ENCODE measurements around the gene ATRNL1. TPM values are rescaled to one million over a fixed set of nuclear protein-coding genes. Genes with fewer than 3 reads are reported as not detected.

ATRNL1 gene
- total and polyA plus RNA-seq, 2 experiments from 2014 or later, result not detected

DNA sequence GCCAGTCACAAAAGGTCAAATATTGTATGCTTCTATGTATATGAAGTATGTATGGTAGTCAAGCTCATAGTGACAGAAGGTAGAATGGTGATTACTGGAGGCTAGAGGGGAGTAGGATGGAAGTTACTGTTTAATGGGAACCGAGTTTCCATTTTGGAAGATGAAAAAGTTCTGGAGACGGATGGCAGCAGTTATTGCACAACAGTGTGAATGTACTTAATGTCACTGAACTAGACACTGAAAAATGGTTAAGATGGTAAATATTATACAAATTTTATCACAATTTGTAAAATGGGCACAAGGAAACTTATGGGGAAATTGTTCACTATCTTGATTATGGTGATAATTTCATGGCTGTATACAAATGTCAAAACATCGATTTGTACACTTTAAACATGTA lies 895.2 kb downstream of the ATRNL1 start:
- H3K4me2 ChIP-seq (ENCODE audit: unreplicated experiment), result no peak overlapping the region
- no peaks in the 10 kb centered on the region for H3K9me2 ChIP-seq (ENCODE audit: insufficient read depth)
- no peaks in the 10 kb centered on the region for H3K79me2 ChIP-seq (ENCODE audit: insufficient read depth)
- 0 out of 2 replicates have a peak, but pooled peaks cover 3% of the 10 kb centered on the region for H3K27me3 ChIP-seq (replicated peaks; ENCODE audit: insufficient read depth)
- no peaks in the 10 kb centered on the region for H4K20me1 ChIP-seq (ENCODE audit: insufficient read depth)
- peaks cover 7% of the 10 kb centered on the region; the same call in 1 of the 2 replicates for H3K4me1 ChIP-seq (ENCODE audit: insufficient read depth)
- no peak overlapping the region for H3K9ac ChIP-seq
- TF ChIP-seq EZH2phosphoT487 (IDR thresholded peaks at IDR 0.05; ENCODE audit: insufficient read depth, low read depth), result no peak
- no peak for TF ChIP-seq EZH2 (IDR thresholded peaks at IDR 0.05; ENCODE audit: insufficient read depth, poor library complexity, severe bottlenecking)
- H2AFZ ChIP-seq, result no peak overlapping the region
- H3F3A ChIP-seq (ENCODE audit: insufficient read depth), result no peaks in the 10 kb centered on the region
- no peak for DNase-seq
- no peak overlapping the region for H3K27ac ChIP-seq
- H3K9me3 ChIP-seq (ENCODE audit: low read depth), result no peaks in the 10 kb centered on the region
- H3K4me3 ChIP-seq, result no peak overlapping the region
- in situ Hi-C loops (cut with MboI), result no loop called here
- no peaks in the 10 kb centered on the region for H3K36me3 ChIP-seq (ENCODE audit: low read depth)
- WGBS, 2 experiments (ENCODE audit: low coverage in 1 of 2, low lambda C conversion rate in 2 of 2, missing lambda C conversion rate in 2 of 2), result 73 to 79% methylated on average over 3 of the region's 3 CpGs

GRCh38 chr10:115989621-115990020 lies 896.5 kb downstream of the ATRNL1 start:
- Histone ChIP-seq H3K9me2 (ENCODE audit: insufficient read depth) (no peaks in the 10 kb centered on the region), H4K20me1 (ENCODE audit: insufficient read depth) (no peaks in the 10 kb centered on the region), H3F3A (ENCODE audit: insufficient read depth) (no peaks in the 10 kb centered on the region), H3K36me3 (ENCODE audit: low read depth) (no peaks in the 10 kb centered on the region), H3K27ac (no peak overlapping the region), H3K4me2 (ENCODE audit: unreplicated experiment) (no peak overlapping the region), H3K79me2 (ENCODE audit: insufficient read depth) (no peaks in the 10 kb centered on the region), H3K9ac (no peak overlapping the region), H2AFZ (no peak overlapping the region), H3K4me1 (ENCODE audit: insufficient read depth) (peaks cover 7% of the 10 kb centered on the region; the same call in 1 of the 2 replicates), H3K4me3 (no peak overlapping the region), H3K9me3 (ENCODE audit: low read depth) (no peaks in the 10 kb centered on the region), H3K27me3 (replicated peaks; ENCODE audit: insufficient read depth) (0 out of 2 replicates have a peak, but pooled peaks cover 3% of the 10 kb centered on the region)
- WGBS, 2 experiments (ENCODE audit: low coverage in 1 of 2, low lambda C conversion rate in 2 of 2, missing lambda C conversion rate in 2 of 2), result 38 to 57% methylated on average over 3 of the region's 3 CpGs
- DNase-seq, result peak; percentile 28
- no peak for TF ChIP-seq EZH2phosphoT487 (IDR thresholded peaks at IDR 0.05; ENCODE audit: insufficient read depth, low read depth)
- no peak for TF ChIP-seq EZH2 (IDR thresholded peaks at IDR 0.05; ENCODE audit: insufficient read depth, poor library complexity, severe bottlenecking)
- in situ Hi-C loops (cut with MboI), result no loop called here

GRCh38 chr10:115992236-115992986 lies 899.2 kb downstream of the ATRNL1 start:
- Histone ChIP-seq H3K4me3 (no peak overlapping the region), H3K4me1 (ENCODE audit: insufficient read depth) (peaks cover 7% of the 10 kb centered on the region; the same call in 1 of the 2 replicates), H3K9me3 (ENCODE audit: low read depth) (no peaks in the 10 kb centered on the region), H3K27me3 (replicated peaks; ENCODE audit: insufficient read depth) (0 out of 2 replicates have a peak, but pooled peaks cover 3% of the 10 kb centered on the region), H3K4me2 (ENCODE audit: unreplicated experiment) (no peak overlapping the region), H4K20me1 (ENCODE audit: insufficient read depth) (no peaks in the 10 kb centered on the region), H3K9ac (no peak overlapping the region), H3K27ac (no peak overlapping the region), H3K9me2 (ENCODE audit: insufficient read depth) (no peaks in the 10 kb centered on the region), H3F3A (ENCODE audit: insufficient read depth) (no peaks in the 10 kb centered on the region), H3K79me2 (ENCODE audit: insufficient read depth) (no peaks in the 10 kb centered on the region), H3K36me3 (ENCODE audit: low read depth) (no peaks in the 10 kb centered on the region), H2AFZ (no peak overlapping the region)
- no peak for DNase-seq
- TF ChIP-seq EZH2 (IDR thresholded peaks at IDR 0.05; ENCODE audit: insufficient read depth, poor library complexity, severe bottlenecking) (no peak), EZH2phosphoT487 (IDR thresholded peaks at IDR 0.05; ENCODE audit: insufficient read depth, low read depth) (no peak)
- WGBS, 2 experiments (ENCODE audit: low coverage in 1 of 2, low lambda C conversion rate in 2 of 2, missing lambda C conversion rate in 2 of 2), result 23 to 27% methylated on average over 5 of the region's 5 CpGs
- in situ Hi-C loops (cut with MboI), result no loop called here

DNA sequence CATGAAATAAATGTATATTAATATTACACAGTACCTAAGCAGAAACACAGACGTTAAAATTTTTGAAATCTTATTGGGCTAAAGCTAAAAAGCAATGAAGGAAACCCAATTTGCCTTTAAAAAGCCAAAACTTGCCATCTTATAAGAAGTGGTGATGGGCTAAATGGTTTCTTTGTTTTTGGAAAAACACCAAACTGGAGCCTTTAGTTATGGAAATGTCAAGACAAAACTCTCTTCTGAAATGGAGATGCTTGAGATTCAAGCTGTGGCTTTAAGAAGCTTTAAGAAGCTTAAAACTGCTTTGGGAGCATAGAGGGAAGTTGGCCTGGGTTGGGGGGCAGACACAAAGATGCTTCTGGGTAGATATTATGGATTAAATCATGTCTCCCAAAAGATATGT lies 902.9 kb downstream of the ATRNL1 start:
- H3K36me3 ChIP-seq (ENCODE audit: low read depth), result no peaks in the 10 kb centered on the region
- no peaks in the 10 kb centered on the region for H4K20me1 ChIP-seq (ENCODE audit: insufficient read depth)
- no peaks in the 10 kb centered on the region for H3K4me1 ChIP-seq (ENCODE audit: insufficient read depth)
- H3K27me3 ChIP-seq (replicated peaks; ENCODE audit: insufficient read depth), result 0 out of 2 replicates have a peak, but pooled peaks cover 5% of the 10 kb centered on the region
- in situ Hi-C loops (cut with MboI), result no loop called here
- no peaks in the 10 kb centered on the region for H3K9me2 ChIP-seq (ENCODE audit: insufficient read depth)
- no peak for DNase-seq
- no peaks in the 10 kb centered on the region for H3F3A ChIP-seq (ENCODE audit: insufficient read depth)
- H3K4me3 ChIP-seq, result no peak overlapping the region
- H3K9me3 ChIP-seq (ENCODE audit: low read depth), result no peaks in the 10 kb centered on the region
- WGBS, 2 experiments (ENCODE audit: low coverage in 1 of 2, low lambda C conversion rate in 2 of 2, missing lambda C conversion rate in 2 of 2), result 4 to 6% methylated on average over 1 of the region's 1 CpG
- no peak overlapping the region for H3K4me2 ChIP-seq (ENCODE audit: unreplicated experiment)
- no peaks in the 10 kb centered on the region for H3K79me2 ChIP-seq (ENCODE audit: insufficient read depth)
- TF ChIP-seq EZH2phosphoT487 (IDR thresholded peaks at IDR 0.05; ENCODE audit: insufficient read depth, low read depth), result no peak
- no peak overlapping the region for H3K27ac ChIP-seq
- H2AFZ ChIP-seq, result no peak overlapping the region
- no peak overlapping the region for H3K9ac ChIP-seq
